HG03097 (cell line): ENCODE results near the gene HOXA5.

Source experiments
- ATAC-seq: cut with Tn5 transposase; IDR thresholded peaks from one replicate; pipeline ENCODE4 v1.9.1; 2021; ENCODE audit not compliant: unreplicated experiment, low FRiP score

The HOXA5 gene

DNA sequence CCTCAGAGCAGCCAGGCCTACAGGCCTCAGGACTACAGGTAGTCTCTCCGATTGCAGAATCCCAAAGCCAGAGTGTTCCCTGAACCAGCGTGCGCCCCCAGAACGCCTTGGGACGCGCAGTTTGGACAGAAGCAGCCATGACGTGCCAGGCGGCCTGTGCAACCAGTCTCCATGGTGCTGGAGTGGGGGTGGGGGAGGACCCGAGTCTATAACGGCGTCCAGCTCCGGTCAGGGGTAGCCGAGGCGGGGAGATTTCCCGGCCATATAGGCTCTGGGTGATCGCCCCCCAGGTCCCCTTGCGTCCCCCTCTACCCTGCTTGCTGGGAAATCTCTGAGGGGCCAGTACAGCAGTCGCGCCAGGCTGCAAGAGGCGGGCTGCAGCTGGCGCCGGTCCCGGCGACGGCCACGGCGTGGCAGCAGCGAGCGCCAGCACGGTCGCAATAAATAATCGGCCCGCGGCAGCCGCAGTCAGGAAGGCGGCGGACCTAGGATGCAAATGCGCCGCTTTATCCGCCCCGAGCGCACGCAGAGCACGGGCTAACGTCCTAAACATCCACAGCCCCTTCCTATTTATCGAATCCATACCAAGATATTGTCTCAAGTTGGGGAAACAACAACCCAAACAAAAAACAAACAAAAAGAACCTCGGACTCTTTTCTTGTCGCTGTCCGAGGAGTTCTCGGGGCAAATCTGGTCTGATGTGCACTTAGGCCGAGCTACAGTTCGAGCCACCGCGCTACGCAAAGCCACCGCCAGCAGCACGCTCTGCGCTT is 7.3 kb upstream of the HOXA5 start:
- ATAC-seq, result no peak

DNA sequence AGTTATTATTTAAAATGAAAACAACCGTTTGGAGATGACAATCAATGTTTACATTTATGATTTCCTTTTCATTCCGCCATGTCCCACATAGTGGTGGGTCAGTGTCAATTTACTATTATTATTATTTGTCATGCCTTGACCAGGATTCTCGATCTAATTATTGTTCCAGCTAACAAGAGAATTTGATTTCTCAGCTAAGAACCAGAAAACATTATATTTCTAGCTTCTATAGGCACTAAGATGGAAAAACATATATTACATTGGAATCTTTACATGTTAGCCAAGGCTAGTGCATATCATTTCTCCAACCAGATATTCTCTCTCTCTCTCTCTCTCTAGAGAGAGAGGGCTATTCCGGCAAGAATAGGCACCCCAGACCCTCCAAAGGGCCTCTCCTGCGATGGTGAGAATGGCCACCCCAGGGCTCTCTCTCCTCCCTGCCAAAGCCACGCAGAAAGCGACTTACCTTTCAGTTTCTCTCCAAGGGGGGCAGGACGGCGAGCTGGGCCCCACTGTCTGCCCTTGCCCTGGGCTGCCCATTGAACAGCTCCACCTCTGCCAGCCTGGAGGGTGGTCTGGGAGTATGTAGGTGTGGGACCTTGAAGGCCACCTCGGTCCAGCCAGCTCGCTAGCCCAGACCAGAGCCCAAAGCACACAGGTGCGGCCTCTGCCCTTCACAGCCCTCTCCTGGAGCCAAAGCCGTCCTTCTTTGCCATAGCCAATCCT is 6.5 kb upstream of the HOXA5 start:
- ATAC-seq, result no peak

DNA sequence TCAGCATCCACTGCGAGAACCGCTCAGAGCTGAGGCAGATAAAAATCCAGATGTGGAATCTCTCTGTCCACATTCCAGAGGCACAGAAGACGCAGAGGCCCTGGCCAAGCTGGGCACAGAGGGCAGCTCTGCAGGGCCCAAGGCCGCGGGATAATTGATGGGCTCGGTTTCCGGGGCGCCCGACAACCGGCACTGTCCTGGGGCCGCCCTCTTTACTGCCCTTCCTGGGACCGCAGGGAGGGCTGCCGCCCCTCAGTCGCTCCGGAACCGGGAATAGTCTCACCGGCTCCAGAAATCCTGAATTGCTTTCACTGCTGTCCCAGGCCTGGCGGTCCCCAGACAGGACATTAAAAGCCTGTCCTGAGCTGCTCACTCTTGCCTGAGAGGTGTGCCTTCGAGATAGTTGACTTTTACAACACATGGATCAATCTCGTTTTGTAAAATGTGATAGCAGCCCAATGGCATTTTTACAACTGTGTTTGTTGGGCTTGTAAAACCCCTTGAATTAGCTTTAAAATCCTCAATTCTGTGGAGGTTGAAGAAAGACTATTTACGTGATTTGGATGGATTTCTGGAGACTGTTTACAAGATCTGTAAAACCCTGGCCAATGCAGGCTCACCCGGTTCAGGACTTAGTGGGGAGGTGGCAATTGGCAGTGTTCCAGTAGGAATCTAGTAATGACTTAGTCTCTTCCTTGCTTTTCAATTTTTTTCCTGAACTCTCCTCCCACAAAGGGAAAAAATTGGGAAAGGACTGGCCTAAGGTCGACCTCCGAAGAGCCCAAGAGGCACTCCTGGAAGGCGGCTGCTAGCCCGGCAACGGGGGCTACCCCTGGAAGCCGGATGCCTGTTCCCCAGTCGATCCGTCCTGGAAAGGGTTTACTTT is 5.5 kb upstream of the HOXA5 start:
- no peak for ATAC-seq

DNA sequence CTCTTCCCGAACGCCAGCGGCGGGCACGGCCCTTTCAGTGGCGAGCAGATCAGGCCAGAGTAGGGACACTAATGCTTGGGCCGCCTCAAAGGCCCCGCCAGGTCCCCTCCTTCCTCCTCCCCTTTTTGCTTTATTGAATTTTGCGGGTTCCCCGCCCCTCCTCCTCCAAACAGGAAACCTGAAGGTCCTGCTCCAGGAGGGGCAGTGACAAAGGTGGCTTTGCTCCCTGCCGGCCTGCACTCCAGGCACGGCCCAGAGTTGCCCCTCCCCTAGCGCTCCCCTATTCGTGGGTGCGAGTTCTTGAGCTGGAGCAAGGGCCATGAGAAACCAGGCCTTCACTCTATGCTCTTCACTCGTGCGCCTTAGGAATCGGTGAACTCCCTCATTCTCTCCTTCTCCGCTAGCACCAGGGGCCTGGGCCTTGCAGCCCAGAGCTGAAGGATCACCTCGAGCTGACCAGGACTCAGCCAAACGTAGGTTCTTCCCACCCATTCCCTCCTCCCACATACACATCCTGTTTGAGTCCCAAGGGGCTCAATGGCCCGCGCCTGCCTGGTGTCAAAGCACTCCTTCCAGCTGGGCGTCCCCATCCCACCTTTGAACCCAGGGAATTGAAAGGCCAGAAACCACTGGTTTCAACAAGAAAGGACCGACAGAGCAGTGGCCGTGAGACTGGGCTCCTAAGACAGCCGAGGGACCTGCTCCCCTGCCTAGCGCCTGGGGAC is 4.7 kb upstream of the HOXA5 start:
- no peak for ATAC-seq

DNA sequence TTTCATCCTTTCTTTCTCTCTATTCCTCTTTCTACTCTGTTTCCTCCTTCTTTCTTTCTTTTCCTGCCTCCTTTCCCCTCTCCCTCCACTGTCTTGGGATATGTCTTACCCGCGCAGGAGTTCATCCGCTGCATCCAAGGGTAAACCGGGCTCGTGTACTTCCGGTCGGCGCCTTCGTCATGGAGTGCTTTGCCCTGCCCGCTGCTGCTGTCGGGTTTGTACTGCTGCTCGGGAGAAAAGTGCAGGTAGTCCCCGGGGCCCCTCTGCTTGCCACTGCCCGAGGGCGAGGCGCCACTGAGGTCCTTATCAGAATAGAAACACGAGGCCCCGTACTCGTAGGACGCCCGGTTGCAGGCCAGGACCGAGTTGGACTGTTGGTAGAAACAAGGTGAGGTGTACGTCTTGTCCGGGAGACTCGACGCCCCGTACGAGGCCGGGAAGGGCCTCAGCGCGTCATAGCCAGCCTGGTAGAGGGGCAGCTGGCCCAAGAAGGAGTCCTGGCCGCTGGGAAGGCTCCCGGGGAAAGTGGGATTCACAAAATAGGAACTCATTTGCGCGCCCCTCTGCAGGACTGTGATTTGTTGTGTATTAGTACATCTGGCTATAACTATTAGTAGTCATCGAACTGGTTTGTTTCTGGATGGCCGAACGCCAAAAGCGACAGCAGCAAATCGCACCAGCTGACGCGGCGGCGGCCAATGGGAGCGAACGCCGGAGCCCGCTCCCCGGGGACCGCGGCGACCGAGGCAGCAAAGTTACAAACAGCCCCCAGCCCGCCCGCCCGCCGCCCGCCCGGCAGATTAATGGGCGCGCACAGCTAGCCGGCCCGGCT is 3.9 kb upstream of the HOXA5 start, which contains the start of gene HOXA6:
Gene HOXA6 (minus strand): TSS at position 576 of the 832 bp plus-strand sequence. CDS start 25 bp downstream, at position 551.
- ATAC-seq, result no peak

DNA sequence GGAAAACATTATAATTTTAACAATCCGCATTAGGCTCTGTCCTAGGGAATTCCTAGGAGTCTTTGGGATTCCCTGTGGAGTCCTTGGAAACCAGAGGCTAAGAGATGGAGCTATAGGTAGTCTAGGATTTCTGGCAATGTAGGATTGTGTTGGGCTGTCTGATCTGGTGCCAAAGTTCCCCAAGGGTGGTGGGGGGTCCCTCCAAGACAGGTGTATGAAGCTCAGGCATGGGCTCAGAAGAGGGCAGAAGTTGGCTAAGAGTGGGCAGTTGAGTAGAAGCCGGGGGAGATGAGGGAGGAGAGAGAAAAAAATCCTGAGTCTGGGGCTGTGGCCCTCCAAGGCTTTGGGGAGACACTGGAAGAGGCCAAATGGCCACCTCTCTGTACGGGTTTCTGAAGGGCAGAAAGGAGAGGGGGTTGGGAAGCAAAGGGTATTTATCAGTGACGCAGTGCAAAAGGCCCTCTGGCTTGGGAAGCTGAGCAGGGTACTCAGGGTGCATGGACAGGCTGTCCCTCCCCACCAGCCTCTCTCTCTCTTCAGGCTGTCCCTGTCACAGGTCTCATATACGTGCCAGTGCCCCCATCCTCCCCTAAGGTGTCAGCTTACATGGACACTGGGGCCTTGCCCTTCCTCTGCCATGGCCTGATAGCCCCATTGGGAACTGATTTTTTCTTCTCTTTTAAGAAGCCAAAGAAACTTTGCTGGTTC is 3.2 kb upstream of the HOXA5 start:
- no peak for ATAC-seq

DNA sequence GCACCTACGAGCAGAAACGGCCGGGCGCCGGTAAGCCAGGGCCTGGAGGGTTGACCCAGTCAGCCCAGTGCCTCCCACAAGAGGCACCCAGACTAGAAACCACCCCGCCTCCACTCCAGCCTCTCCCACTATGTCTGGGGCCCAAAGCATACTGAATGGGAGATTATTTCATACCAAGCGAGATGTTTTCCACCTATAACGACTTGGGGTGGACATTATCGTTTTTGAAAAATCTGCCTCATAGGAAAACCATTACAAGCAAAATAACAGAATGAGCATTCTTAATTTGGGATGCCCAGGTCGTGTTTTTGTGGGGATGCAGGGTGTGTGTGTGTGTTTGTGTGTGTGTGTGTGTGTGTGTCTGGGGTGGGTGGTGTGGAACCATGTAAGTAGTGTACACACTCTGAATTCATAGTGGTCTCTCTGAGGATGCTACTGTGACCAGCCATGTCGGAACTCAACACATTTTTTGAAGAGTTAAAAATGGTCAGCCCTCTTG is 2.5 kb upstream of the HOXA5 start:
- no peak for ATAC-seq

DNA sequence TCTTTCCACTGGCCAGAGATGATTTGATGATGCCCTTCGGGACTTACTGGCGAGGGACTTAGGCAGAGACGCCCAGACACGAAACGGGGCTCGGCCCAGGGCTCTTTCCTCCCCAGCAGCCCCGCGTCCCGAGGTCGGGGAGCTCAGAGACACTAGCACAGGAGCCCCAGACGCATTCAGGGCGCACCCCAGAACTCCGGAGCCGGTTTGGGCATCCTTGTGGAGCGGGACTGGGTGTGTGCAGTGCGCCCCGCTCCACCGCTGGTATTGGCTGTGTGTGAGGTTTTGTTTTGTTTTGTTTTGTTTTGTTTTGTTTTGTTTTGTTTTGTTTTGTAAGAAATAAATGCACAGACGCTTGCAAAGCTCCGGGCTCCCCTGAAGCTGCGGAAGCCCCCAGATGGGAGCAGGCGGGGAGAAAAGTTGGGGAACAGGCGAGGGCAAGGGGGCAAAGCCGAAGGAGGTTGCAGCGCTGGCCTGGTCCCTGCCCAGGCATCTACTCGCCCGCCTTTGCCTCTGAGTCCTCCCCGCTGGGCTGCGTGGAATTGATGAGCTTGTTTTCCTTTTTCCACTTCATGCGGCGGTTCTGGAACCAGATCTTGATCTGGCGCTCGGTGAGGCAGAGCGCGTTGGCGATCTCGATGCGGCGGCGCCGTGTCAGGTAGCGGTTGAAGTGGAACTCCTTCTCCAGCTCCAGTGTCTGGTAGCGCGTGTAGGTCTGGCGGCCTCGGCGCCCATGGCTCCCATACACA is 1.9 kb upstream of the HOXA5 start:
- no peak for ATAC-seq

DNA sequence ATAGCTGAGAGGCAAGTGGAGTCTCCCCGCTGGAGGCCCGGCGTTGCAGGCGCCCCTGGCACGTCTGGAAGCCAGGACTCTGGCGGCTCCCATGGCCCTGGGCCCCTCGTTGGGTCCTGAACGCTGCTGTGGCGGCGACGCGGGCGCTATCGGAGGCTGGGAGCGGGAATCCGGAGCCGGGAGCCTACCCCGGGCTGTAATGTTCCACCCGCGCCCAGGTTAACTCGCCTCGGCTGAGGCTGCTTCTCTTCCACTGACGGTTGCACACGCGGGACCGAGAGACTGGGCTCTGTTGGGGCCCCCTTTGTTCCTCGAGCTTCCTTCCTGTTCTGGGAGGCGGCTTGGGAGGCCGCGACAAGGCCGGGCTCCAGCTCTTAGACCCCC is 1.3 kb upstream of the HOXA5 start:
- ATAC-seq, result no peak

DNA sequence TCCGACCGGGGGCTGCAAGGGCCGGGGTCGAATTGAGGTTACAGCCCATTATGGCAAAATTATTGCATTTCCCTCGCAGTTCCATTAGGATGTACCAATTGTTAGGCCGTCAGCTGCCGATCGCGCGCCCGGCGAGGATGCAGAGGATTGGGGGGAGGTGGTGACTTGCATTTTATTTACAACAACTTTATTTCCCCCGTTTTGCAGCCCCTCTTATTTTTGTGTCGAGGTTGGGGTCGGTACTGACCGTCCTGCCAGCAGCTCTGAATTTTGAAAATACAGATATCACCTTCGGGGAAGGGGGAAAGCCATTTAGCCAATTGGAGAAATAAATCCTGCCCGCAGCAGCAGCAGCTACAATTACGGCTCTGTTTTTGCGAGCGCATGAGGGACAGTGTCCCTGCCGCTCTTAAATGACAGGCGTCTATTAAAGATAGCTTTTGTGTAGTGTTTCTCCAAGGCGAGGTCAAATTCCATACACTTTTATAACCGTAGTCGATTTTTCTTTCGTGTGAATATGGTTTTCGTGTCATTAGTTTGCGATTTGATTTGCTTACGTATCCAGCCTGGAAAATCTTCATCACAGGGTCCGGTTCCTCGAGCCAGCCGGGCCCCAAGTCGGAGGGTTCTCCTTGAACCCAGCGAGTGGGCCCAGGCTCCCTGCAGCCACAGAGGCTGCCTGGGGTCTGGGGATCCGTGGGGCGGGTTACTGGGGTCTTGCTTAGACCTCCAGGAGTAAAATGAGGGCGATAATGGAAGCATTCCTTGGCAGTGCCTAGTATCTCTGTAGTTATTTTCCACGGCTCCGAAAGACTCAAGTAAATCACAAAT is 684 bp upstream of the HOXA5 start:
- no peak for ATAC-seq

DNA sequence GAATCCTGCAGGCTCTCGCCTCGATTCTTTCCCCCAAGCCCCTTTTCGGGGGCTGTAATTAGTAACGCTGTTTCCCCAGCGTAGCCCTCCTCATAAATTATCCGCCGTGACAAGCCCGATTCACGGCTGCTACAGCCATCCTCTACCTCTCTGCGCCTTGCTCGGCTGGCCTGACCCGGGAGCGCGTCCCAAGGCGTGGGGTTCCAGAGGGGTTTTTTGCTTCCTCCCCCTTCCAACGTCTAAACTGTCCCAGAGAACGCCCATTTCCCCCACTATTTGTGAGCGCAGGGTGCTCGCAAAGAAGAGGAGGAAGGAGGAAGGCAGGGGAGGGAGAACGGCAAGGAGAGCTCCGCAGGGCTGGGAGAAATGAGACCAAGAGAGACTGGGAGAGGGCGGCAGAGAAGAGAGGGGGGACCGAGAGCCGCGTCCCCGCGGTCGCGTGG is 880 bp downstream of the HOXA5 start:
- ATAC-seq, result no peak

DNA sequence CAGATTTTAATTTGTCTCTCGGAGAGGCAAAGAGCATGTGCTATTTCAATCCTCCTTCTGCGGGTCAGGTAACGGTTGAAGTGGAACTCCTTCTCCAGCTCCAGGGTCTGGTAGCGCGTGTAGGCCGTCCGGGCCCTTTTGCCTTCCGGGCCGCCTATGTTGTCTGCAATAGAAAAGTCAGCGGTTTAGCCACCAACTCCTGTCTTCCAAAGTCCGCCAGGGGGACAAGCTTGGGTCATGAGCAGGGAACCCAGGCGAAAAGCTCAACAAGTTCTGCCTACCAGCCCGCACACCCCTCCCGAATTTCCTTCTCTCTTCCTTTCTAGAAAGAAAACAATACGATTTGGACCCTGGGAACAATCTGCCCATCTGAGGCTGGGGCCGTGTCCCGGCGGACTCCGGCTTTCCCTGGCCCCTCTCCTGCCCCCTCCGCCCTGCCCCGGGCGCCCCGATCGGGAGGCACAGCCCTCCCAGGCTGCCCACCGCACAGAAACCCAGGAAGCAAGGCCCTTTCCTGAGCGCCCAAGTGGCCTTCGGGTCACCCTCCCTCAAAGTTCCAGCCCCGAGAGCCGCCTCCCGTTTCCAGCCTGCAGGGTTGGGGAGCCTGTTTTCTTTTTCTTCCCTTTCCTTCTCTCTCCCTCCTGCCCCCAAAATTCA is 1.4 kb downstream of the HOXA5 start:
- no peak for ATAC-seq

DNA sequence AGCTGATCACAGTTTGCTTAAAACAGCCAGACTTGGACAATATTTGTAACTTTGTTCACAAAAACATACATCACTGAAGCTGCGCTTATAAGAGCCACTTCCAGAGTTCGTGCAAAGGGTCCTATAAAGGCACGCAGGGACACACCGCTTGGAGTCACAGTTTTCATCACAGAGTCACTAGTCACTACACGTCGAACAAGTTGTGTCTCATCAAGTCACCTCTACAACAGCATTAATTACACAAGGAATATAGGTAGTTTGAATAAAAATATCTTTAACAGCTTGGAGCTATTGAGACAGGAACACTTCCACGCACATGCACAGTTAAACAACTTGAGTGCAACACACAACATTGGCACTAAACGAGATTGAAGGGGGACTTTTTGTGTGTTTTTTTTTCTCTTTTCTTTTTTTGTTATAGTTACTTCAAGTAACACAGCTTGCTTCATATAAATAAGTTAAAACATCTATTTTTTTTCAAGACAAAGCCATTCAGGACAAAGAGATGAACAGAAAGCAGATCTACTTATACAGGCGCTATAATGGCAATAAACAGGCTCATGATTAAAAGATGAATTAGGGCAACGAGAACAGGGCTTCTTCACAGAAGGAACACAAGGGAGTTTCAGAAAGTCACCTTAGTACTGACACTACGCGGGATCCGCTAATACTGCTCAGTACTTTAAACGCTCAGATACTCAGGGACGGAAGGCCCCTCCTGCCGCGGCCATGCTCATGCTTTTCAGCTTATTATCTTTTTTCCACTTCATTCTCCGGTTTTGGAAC is 2.2 kb downstream of the HOXA5 start:
- no peak for ATAC-seq

DNA sequence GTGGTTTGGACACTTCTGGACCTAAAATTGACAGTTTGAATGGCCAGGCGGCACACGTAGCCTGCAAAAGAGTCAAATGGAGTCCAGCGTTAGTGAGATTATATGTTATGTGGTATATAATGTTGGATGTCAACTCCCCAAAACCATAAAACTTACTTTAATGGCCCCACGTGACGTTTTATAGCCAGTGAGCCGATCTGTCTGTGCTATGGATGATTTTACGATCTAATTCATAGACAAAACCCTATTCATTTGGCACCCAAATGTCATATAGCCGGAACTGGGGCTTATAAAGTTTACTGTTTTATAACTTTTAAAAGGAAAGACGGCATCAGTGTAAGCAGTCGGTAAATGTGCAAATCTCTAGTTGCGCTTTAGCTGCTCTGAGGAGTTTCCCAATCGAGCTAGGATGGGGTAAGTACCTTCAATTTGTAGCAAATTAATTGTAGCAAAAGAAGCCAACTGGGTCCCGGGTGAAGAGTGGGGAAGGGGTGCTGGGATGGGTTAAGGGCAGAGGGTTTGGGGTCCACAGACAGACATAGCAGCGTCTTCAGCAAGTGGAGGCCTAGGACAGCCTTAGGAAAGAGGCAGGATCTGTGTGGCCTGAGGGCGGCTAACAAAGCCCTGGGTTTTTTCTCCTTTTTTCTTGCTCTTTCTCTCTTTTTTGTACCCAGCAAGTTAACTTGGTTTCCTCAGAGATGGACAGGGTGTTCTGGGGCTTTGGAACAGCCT is 3.2 kb downstream of the HOXA5 start:
- ATAC-seq, result no peak
